Erythroblast (primary cell): Measurements from ENCODE around the gene MTCL3.

Experiments used
- GATA1 ChIP-seq: IDR thresholded peaks from 2 replicates; pipeline ENCODE4 v1.6.1; 2011; ENCODE audit warnings: low read depth, mild to moderate bottlenecking, control low read depth, low read length, moderate library complexity
- POLR2A ChIP-seq: IDR thresholded peaks from 2 replicates; pipeline ENCODE4 v1.6.1; 2011; ENCODE audit warnings: mild to moderate bottlenecking, low read length

DNA sequence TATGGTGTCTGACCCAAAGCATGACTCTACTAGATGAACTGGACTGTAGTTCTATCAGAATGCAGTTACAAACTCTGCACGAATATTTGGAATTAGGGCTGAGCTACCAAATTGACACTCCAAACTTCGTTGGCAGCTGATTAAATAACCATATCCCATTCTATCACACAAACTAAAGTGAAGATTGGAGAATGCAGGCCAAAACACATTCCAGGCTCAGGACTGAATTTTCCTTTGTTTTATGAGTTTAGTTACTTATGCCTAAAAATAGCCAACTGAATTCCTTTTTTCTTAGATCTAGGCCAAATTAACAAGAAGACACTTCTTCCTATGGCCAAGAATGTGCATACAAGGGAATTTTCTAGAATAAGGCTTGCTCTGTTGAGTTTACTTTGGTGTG is 50.2 kb downstream of the MTCL3 start:
- no peak for TF ChIP-seq POLR2A
- no peak for TF ChIP-seq GATA1
